Left ventricle myocardium inferior (tissue), 1 donor: ENCODE measurements around the gene RASSF3. TPM values are rescaled to one million over a fixed set of nuclear protein-coding genes. Genes with fewer than 3 reads are reported as not detected.

ENCODE experiments used
- DNase-seq: peaks from one replicate; pipeline ENCODE4 v3.0.0-alpha.2; 2020
- H3K27ac ChIP-seq: fragments of 200-600 bp; replicated peaks from 2 replicates; pipeline ENCODE4 v1.8.0; 2021
- H3K27me3 ChIP-seq: fragments of 200-600 bp; 2 replicates; pipeline ENCODE4 v1.8.0; 2021; ENCODE audit warnings: low read depth
- H3K36me3 ChIP-seq: fragments of 200-600 bp; 2 replicates; pipeline ENCODE4 v1.8.0; 2021
- H3K4me1 ChIP-seq: fragments of 200-600 bp; 2 replicates; pipeline ENCODE4 v1.8.0; 2021
- H3K4me3 ChIP-seq: fragments of 200-600 bp; 2 replicates; pipeline ENCODE4 v1.8.0; 2021; ENCODE audit warnings: mild to moderate bottlenecking, moderate library complexity
- H3K9me3 ChIP-seq: fragments of 200-600 bp; replicated peaks from 2 replicates; pipeline ENCODE4 v1.8.0; 2021
- intact Hi-C: fragments of 100-400 bp; cut with micrococcal nuclease; formaldehyde crosslinking; loops from one replicate; pipeline ENCODE4 v1.11.0; 2022
- total RNA-seq: library from RNA; stranded (reverse); fragmentation: NEBNext Ultra II Directional; extraction: Animal tissue kit (Norgen Biotek cat#: 25700); gene quantifications from one replicate; pipeline ENCODE4 v1.2.1, GENCODE V29; 2021
- TF ChIP-seq, protein P1 (sequence below): fragments of 200-600 bp; IDR thresholded peaks from 2 replicates; pipeline ENCODE4 v1.8.0; 2021; ENCODE audit warnings: antibody characterized with exemption, mild to moderate bottlenecking, borderline replicate concordance
- donor health status: DM: no; HTN: yes; CAD: no; lungs with severe emphysema.

Gene RASSF3
- total RNA-seq, 1 donor from 2014 or later = 102 TPM

GRCh38 chr12:64627771-64628170 lies 17.5 kb downstream of the RASSF3 start:
- H3K4me3 ChIP-seq = no peak overlapping the region
- H3K27me3 ChIP-seq = no peaks in the 10 kb centered on the region
- no peak for DNase-seq
- TF ChIP-seq, protein P1, sequence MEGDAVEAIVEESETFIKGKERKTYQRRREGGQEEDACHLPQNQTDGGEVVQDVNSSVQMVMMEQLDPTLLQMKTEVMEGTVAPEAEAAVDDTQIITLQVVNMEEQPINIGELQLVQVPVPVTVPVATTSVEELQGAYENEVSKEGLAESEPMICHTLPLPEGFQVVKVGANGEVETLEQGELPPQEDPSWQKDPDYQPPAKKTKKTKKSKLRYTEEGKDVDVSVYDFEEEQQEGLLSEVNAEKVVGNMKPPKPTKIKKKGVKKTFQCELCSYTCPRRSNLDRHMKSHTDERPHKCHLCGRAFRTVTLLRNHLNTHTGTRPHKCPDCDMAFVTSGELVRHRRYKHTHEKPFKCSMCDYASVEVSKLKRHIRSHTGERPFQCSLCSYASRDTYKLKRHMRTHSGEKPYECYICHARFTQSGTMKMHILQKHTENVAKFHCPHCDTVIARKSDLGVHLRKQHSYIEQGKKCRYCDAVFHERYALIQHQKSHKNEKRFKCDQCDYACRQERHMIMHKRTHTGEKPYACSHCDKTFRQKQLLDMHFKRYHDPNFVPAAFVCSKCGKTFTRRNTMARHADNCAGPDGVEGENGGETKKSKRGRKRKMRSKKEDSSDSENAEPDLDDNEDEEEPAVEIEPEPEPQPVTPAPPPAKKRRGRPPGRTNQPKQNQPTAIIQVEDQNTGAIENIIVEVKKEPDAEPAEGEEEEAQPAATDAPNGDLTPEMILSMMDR = no peak
- peak overlapping the region; percentile 93 for H3K27ac ChIP-seq
- intact Hi-C loops = no loop called here
- no peaks in the 10 kb centered on the region for H3K9me3 ChIP-seq
- peaks cover 4% of the 10 kb centered on the region for H3K36me3 ChIP-seq
- H3K4me1 ChIP-seq = peaks cover 78% of the 10 kb centered on the region

GRCh38 chr12:64631197-64631596 lies 20.9 kb downstream of the RASSF3 start:
- TF ChIP-seq, protein P1 = no peak
- H3K27me3 ChIP-seq = no peaks in the 10 kb centered on the region
- intact Hi-C loops = no loop called here
- H3K4me3 ChIP-seq = no peak overlapping the region
- no peaks in the 10 kb centered on the region for H3K9me3 ChIP-seq
- DNase-seq = no peak
- peaks cover 69% of the 10 kb centered on the region for H3K4me1 ChIP-seq
- H3K27ac ChIP-seq = no peak overlapping the region
- peaks cover 4% of the 10 kb centered on the region for H3K36me3 ChIP-seq

DNA sequence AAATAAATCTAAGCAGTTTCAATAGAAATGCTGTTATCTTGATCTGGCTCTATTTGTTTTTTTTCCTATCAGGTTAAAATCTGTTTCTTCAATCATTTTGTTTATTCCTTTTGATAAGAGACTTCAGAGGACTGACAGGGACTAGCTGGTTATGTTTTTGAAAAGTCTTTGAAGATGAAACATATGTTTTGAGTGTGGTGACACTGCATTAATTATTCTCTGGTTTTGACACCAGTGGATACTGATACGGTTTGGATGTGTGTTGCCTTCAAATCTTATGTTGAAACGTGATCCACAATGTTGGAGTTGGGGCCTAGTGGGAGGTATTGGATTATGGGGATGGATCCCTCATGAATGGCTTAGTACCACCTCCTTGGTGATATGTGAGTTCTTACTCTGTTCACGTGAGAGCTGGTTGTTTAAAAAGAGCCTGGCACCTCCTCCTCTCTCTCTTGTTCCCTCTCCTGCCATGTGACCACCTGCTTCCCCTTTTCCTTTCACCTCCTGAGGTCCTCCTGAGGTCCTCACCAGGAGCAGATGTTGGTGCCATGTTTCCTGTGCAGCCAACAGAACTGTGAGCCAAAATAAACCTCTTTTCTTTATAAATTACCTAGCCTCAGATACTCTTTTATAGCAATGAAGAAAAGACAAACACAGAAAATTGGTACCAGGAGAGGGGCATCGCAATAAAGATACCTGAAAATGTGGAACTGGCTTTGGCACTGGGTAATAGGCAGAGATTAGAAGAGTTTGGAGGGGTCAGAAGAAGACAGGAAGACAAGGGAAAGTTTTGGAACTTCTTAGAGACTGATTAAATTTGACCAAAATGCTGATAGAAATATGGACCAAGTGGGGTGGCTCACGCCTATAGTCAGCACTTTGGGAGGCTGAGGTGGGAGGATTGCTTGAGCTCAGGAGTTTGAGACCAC lies 23.0 kb downstream of the RASSF3 start:
- H3K9me3 ChIP-seq = no peaks in the 10 kb centered on the region
- TF ChIP-seq, protein P1 = no peak
- peaks cover 65% of the 10 kb centered on the region for H3K4me1 ChIP-seq
- no peaks in the 10 kb centered on the region for H3K27me3 ChIP-seq
- DNase-seq = no peak
- H3K36me3 ChIP-seq = peaks cover 4% of the 10 kb centered on the region
- H3K27ac ChIP-seq = no peak overlapping the region
- intact Hi-C loops = no loop called here
- no peak overlapping the region for H3K4me3 ChIP-seq

DNA sequence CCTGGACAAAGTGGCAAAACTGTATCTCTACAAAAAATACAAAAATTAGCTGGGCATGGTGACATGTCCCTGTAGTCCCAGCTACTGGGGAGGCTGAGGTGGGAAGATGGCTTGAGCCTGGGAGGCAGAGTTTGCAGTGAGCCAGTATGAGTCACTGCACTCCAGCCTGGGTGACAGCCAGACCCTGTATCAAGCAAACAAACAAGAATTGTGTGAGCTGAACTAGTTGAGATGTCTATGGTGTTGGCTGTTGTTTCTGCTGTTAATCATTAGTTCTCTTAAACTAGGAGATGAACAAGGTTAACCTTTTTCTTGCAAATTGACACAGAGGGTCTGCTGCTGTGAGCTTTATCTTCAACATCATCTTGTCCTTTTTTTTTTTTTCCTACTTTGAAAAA lies 23.6 kb downstream of the RASSF3 start:
- TF ChIP-seq, protein P1 = no peak
- Histone ChIP-seq H3K27me3 (no peaks in the 10 kb centered on the region), H3K9me3 (no peaks in the 10 kb centered on the region), H3K27ac (peak overlapping the region; percentile 47), H3K36me3 (peaks cover 4% of the 10 kb centered on the region), H3K4me1 (peaks cover 68% of the 10 kb centered on the region), H3K4me3 (no peak overlapping the region)
- intact Hi-C loops = no loop called here
- peak; percentile 46 for DNase-seq

- Histone ChIP-seq H3K4me3 (no peak overlapping the region), H3K27ac (peak overlapping the region; percentile 47), H3K27me3 (no peaks in the 10 kb centered on the region), H3K4me1 (peaks cover 74% of the 10 kb centered on the region), H3K9me3 (no peaks in the 10 kb centered on the region), H3K36me3 (peaks cover 4% of the 10 kb centered on the region)
- intact Hi-C loops = no loop called here
- TF ChIP-seq, protein P1 = no peak
- DNase-seq = no peak
Measured at GRCh38 chr12:64634508-64635092, 24.3 kb downstream of the RASSF3 start.
